CD14-positive monocyte (primary cell): ENCODE measurements around the gene NTM. TPM values are rescaled to one million over a fixed set of nuclear protein-coding genes. Genes with fewer than 3 reads are reported as not detected.

Experiments
- DNase-seq, 3 donors: peaks; one replicate each; pipeline ENCODE4 v3.0.0-alpha.2; 2011 to 2022
- H2AFZ ChIP-seq: 2 replicates; pipeline ENCODE4 v1.6.0; 2012; ENCODE audit warnings: mild to moderate bottlenecking, low read depth, low read length, inconsistent platforms; ENCODE audit not compliant: insufficient read depth, poor library complexity, severe bottlenecking
- H3K27ac ChIP-seq, 2 donors: 1 replicate in 1 of 2; 2 replicates in 1 of 2; pipeline ENCODE4 v1.5.1; 2012 to 2013; ENCODE audit warnings: low read length in 2 of 2, control low read depth in 1 of 2, inconsistent platforms in 1 of 2, low read depth in 1 of 2, mild to moderate bottlenecking in 1 of 2
- H3K27me3 ChIP-seq, 2 donors: one replicate each; pipeline versions ENCODE4 v1.6.0 to v1.6.1; 2011 to 2013; ENCODE audit warnings: low read length in 2 of 2; ENCODE audit not compliant: control insufficient read depth in 2 of 2, insufficient read depth in 2 of 2
- H3K36me3 ChIP-seq, 2 donors: replicated peaks in 1 of 2; 1 replicate in 1 of 2; 2 replicates in 1 of 2; pipeline versions ENCODE4 v1.5.1 to v1.6.1; 2012 to 2013; ENCODE audit warnings: low read length in 2 of 2, control low read depth in 1 of 2, inconsistent platforms in 1 of 2, mild to moderate bottlenecking in 1 of 2; ENCODE audit not compliant: insufficient read depth in 2 of 2, control insufficient read depth in 1 of 2
- H3K4me1 ChIP-seq, 2 donors: 1 replicate in 1 of 2; 2 replicates in 1 of 2; pipeline versions ENCODE4 v1.5.1 to v1.6.1; 2012 to 2013; ENCODE audit warnings: low read length in 2 of 2, control low read depth in 1 of 2, inconsistent platforms in 1 of 2, mild to moderate bottlenecking in 1 of 2, moderate library complexity in 1 of 2; ENCODE audit not compliant: insufficient read depth in 2 of 2, control insufficient read depth in 1 of 2
- H3K4me2 ChIP-seq: replicated peaks from 2 replicates; pipeline ENCODE3; 2012; ENCODE audit warnings: low read length, moderate library complexity, mild to moderate bottlenecking; ENCODE audit not compliant: poor library complexity, severe bottlenecking; ENCODE audit errors: extremely low read depth
- H3K4me3 ChIP-seq, 3 experiments: fragments of 200-600 bp in 1 of 3; sonication (generic) in 1 of 3; replicated peaks in 1 of 3; 1 replicate in 2 of 3; 2 replicates in 1 of 3; pipeline ENCODE4 v1.5.1; 2011 to 2013; ENCODE audit warnings: low read length in 3 of 3, mild to moderate bottlenecking in 3 of 3, control low read depth in 2 of 3, low read depth in 2 of 3, inconsistent platforms in 1 of 3, moderate library complexity in 1 of 3
- H3K79me2 ChIP-seq: 2 replicates; pipeline ENCODE4 v1.6.0; 2012; ENCODE audit warnings: mild to moderate bottlenecking, control low read depth, inconsistent platforms, low read length, moderate library complexity; ENCODE audit not compliant: insufficient read depth
- H3K9ac ChIP-seq: 2 replicates; pipeline ENCODE4 v1.6.0; 2017; ENCODE audit warnings: low read length, mild to moderate bottlenecking; ENCODE audit not compliant: insufficient read depth, poor library complexity, severe bottlenecking
- H3K9me3 ChIP-seq, 2 donors: replicated peaks in 1 of 2; 1 replicate in 1 of 2; 2 replicates in 1 of 2; pipeline versions ENCODE4 v1.5.1 to v1.6.1; 2012 to 2013; ENCODE audit warnings: low read length in 2 of 2, control low read depth in 1 of 2; ENCODE audit not compliant: control insufficient read depth in 1 of 2, insufficient read depth in 1 of 2
- H4K20me1 ChIP-seq: 2 replicates; pipeline ENCODE4 v1.6.0; 2012; ENCODE audit warnings: mild to moderate bottlenecking, low read length, control low read depth, moderate library complexity; ENCODE audit not compliant: insufficient read depth
- H3K27ac Mint-ChIP-seq, 7 donors: one replicate each; pipeline ENCODE4 v1.8.0; 2020; ENCODE audit warnings: mild to moderate bottlenecking in 7 of 7, mixed read lengths in 7 of 7, moderate library complexity in 6 of 7, inconsistent platforms in 2 of 7
- H3K27me3 Mint-ChIP-seq, 3 donors: one replicate each; pipeline ENCODE4 v1.8.0; 2021 to 2022; ENCODE audit warnings: low read depth in 3 of 3, mild to moderate bottlenecking in 3 of 3, mixed read lengths in 3 of 3, moderate library complexity in 3 of 3, inconsistent platforms in 1 of 3
- H3K36me3 Mint-ChIP-seq, 2 donors: one replicate each; pipeline ENCODE4 v1.8.0; 2020; ENCODE audit warnings: mixed read lengths in 2 of 2, inconsistent platforms in 1 of 2, mild to moderate bottlenecking in 1 of 2
- H3K4me1 Mint-ChIP-seq: one replicate; pipeline ENCODE4 v1.8.0; 2020; ENCODE audit warnings: mild to moderate bottlenecking, mixed read lengths
- H3K4me3 Mint-ChIP-seq, 2 donors: one replicate each; pipeline ENCODE4 v1.8.0; 2020; ENCODE audit warnings: mild to moderate bottlenecking in 2 of 2, mixed read lengths in 2 of 2, moderate library complexity in 1 of 2
- H3K9me3 Mint-ChIP-seq, 7 donors: one replicate each; pipeline ENCODE4 v1.8.0; 2020 to 2022; ENCODE audit warnings: mixed read lengths in 7 of 7, mild to moderate bottlenecking in 6 of 7, moderate library complexity in 6 of 7, inconsistent platforms in 2 of 7
- WGBS: methylation state at CpG from one replicate; pipeline ENCODE4 v1.1.5; 2013; ENCODE audit warnings: missing lambda C conversion rate; ENCODE audit not compliant: insufficient coverage; 5-methylcytosine and 5-hydroxymethylcytosine counted together
- intact Hi-C, 2 donors: fragments of 100-400 bp; cut with micrococcal nuclease; formaldehyde crosslinking; loops; one replicate each; pipeline versions ENCODE4 v1.15.0 to v1.15.1; 2023
- polyA plus RNA-seq, 3 donors: library from polyadenylated mRNA; depleted of rRNA in 1 of 3; unstranded in 2 of 3; stranded (reverse) in 1 of 3; fragments of 300-500 nt in 2 of 3; fragments of >200 nt in 1 of 3; fragmentation: Illumina TruSeq in 2 of 3; gene quantifications; 1 replicate in 2 of 3; 2 replicates in 1 of 3; pipeline ENCODE4 v1.2.3, GENCODE V29; 2012 to 2021
- TF ChIP-seq, protein P1 (sequence below): fragments of 200-600 bp; IDR thresholded peaks from one replicate; pipeline ENCODE4 v1.8.0; 2022; ENCODE audit warnings: antibody characterized with exemption, mild to moderate bottlenecking

Gene NTM
- polyA plus RNA-seq, 3 donors, result not detected

DNA sequence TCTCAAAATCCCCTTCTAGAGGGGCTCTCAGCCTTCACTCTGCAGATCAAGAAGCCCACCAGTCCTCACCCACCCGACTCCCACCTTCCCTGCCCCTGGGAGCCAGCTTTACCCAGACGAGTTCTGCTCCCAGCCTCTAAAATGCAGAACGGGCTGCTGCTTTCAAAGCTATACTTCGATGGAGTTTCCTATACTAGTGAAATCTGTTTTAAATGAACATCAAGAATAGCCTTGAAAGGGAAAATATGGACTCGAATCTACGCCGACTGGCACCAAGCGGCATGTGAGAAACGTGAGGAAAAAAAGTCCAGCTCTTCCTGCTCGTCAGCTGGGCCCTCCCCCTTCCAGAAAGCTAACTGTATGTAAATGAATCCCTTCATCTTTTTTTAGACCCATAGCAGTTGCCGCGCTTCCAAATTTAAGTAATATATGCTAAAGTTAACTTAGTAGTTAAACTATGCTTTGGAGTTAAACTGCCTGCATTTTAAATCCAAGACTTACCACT, 211.7 kb downstream of the NTM start:
- TF ChIP-seq, protein P1, sequence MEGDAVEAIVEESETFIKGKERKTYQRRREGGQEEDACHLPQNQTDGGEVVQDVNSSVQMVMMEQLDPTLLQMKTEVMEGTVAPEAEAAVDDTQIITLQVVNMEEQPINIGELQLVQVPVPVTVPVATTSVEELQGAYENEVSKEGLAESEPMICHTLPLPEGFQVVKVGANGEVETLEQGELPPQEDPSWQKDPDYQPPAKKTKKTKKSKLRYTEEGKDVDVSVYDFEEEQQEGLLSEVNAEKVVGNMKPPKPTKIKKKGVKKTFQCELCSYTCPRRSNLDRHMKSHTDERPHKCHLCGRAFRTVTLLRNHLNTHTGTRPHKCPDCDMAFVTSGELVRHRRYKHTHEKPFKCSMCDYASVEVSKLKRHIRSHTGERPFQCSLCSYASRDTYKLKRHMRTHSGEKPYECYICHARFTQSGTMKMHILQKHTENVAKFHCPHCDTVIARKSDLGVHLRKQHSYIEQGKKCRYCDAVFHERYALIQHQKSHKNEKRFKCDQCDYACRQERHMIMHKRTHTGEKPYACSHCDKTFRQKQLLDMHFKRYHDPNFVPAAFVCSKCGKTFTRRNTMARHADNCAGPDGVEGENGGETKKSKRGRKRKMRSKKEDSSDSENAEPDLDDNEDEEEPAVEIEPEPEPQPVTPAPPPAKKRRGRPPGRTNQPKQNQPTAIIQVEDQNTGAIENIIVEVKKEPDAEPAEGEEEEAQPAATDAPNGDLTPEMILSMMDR, result no peak
- Mint-ChIP-seq H3K4me1 (no peaks in the 10 kb centered on the region), H3K27ac (no peak overlapping the region), H3K36me3 (no peaks in the 10 kb centered on the region), H3K9me3 (peaks cover 0 to 3% (median 0%) of the 10 kb centered on the region in 7 donors), H3K27me3 (peaks cover 2 to 17% (median 8%) of the 10 kb centered on the region in 3 donors), H3K4me3 (no peak overlapping the region)
- intact Hi-C loops, result no loop called here
- Histone ChIP-seq H3K4me3 (no peak overlapping the region), H3K4me2 (no peak overlapping the region), H3K4me1 (no peaks in the 10 kb centered on the region), H3K36me3 (no peaks in the 10 kb centered on the region), H3K9me3 (no peaks in the 10 kb centered on the region), H3K79me2 (no peaks in the 10 kb centered on the region), H3K27me3 (no peaks in the 10 kb centered on the region), H3K27ac (no peak overlapping the region), H3K9ac (no peak overlapping the region), H4K20me1 (no peaks in the 10 kb centered on the region), H2AFZ (no peak overlapping the region)
- DNase-seq, result no peak
- 86% methylated on average over 5 of the region's 12 CpGs for WGBS

DNA sequence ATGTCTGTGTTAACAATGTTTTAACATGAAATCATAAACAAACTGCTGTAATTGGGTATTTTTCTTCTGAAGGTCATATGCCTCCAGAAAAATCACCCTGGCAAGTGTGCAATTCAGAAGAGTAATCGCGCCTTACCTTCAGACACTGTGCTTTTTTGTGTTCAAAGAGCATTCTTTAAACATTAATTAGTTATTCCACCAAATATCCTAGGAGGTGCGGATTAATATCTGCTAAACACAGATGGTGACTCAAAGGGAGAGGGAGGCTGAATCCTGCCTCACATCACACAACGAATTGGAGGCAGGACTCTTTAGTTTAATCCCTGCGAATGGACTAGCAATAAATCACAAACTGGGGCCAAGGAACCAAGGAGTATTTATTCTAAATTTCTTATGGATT, 213.0 kb downstream of the NTM start:
- Mint-ChIP-seq H3K27me3 (peaks cover 2 to 17% (median 10%) of the 10 kb centered on the region in 3 donors), H3K4me1 (no peaks in the 10 kb centered on the region), H3K36me3 (no peaks in the 10 kb centered on the region), H3K4me3 (no peak overlapping the region), H3K9me3 (peaks cover 0 to 4% (median 0%) of the 10 kb centered on the region in 7 donors), H3K27ac (no peak overlapping the region)
- Histone ChIP-seq H3K36me3 (no peaks in the 10 kb centered on the region), H3K79me2 (no peaks in the 10 kb centered on the region), H3K4me3 (no peak overlapping the region), H3K4me1 (no peaks in the 10 kb centered on the region), H3K9ac (no peak overlapping the region), H3K4me2 (no peak overlapping the region), H2AFZ (no peak overlapping the region), H3K27ac (no peak overlapping the region), H3K27me3 (no peaks in the 10 kb centered on the region), H3K9me3 (no peaks in the 10 kb centered on the region), H4K20me1 (no peaks in the 10 kb centered on the region)
- no CpG with 5 or more reads among the region's 5 CpGs for WGBS
- TF ChIP-seq, protein P1, result no peak
- intact Hi-C loops, result no loop called here
- DNase-seq, result no peak
